GM10248 (cell line): ENCODE results near the gene DKK3.

Experiments
- CTCF ChIA-PET: fragments of 300-600 bp; sonication (Branson Sonifier 250); formaldehyde crosslinking; extraction: SDS; loops from one replicate; lab custom pipeline; 2021; ENCODE audit warnings: antibody characterized with exemption; lab: Yijun Ruan, JAX
- POLR2A ChIA-PET: fragments of 350-650 bp; sonication (Branson Sonifier 250); formaldehyde crosslinking; extraction: SDS; loops from one replicate; lab custom pipeline; 2020; ENCODE audit warnings: antibody characterized with exemption; lab: Yijun Ruan, JAX
- DNase-seq: peaks from one replicate; pipeline ENCODE4 v3.0.0; 2012; ENCODE audit errors: extremely low spot score
- CTCF ChIP-seq: IDR thresholded peaks from 2 replicates; pipeline ENCODE4 v1.5.1; 2012; ENCODE audit warnings: mild to moderate bottlenecking, low read depth; ENCODE audit errors: extremely low read depth, missing control alignments, control extremely low read depth

Gene DKK3

GRCh38 chr11:11978098-11978637, 30.3 kb downstream of the DKK3 start:
- CTCF ChIA-PET, result interaction anchor here (1.4 to 2.8 kb wide), 3 partner anchors 12 to 23 kb away, joined by 3 to 9 read pairs (median 7); no protein-coding TSS in a partner anchor
- POLR2A ChIA-PET, result no interaction called here
- TF ChIP-seq CTCF, result no peak
- DNase-seq, result no peak

- no peak for DNase-seq
- ChIA-PET CTCF (interaction anchor here (0.7 to 3.1 kb wide), 6 partner anchors 11 to 178 kb away, joined by 3 to 20 read pairs (median 5); no protein-coding TSS in a partner anchor), POLR2A (no interaction called here)
Measured at GRCh38 chr11:11977206-11977938, 31.1 kb downstream of the DKK3 start.

GRCh38 chr11:11976481-11977127, 31.8 kb downstream of the DKK3 start:
- no peak for DNase-seq
- ChIA-PET POLR2A (no interaction called here), CTCF (interaction anchor here (1.0 to 3.1 kb wide), 5 partner anchors 9 to 177 kb away, joined by 3 to 20 read pairs (median 3); no protein-coding TSS in a partner anchor)
- TF ChIP-seq CTCF, result no peak

More at GRCh38 chr11:11977206-11977938, 31.1 kb downstream of the DKK3 start:
- TF ChIP-seq CTCF, result no peak

GRCh38 chr11:11975201-11976092, 33.0 kb downstream of the DKK3 start:
- no peak for DNase-seq
- no peak for TF ChIP-seq CTCF
- POLR2A ChIA-PET, result no interaction called here
- CTCF ChIA-PET, result interaction anchor here (1.0 to 3.1 kb wide), 4 partner anchors 9 to 69 kb away, joined by 3 to 20 read pairs (median 3); no protein-coding TSS in a partner anchor

GRCh38 chr11:11973866-11974265, 34.6 kb downstream of the DKK3 start:
- CTCF ChIA-PET, result no interaction called here
- DNase-seq, result no peak
- POLR2A ChIA-PET, result no interaction called here
- TF ChIP-seq CTCF, result no peak
